Right lobe of liver (tissue), 4 donors: Measurements from ENCODE around the gene DAAM1.

Source experiments
- CTCF ChIP-seq, 4 donors: fragments of 200-600 bp in 3 of 4; fragments of 450-650 bp in 1 of 4; IDR thresholded peaks; one replicate each; pipeline versions ENCODE4 v1.5.1 to v1.8.0; 2016 to 2022; ENCODE audit warnings: antibody characterized with exemption in 4 of 4, mild to moderate bottlenecking in 2 of 4
- POLR2A ChIP-seq: fragments of 450-650 bp; IDR thresholded peaks from one replicate; pipeline ENCODE4 v1.6.1; 2017; ENCODE audit warnings: antibody characterized with exemption, mild to moderate bottlenecking
- donor health status: DM: no; HTN: no; CAD: no.
- donor health status: DM: no; HTN: no; CAD: no.
- donor health status: DM: no; HTN: yes; CAD: no.

GRCh38 chr14:59261334-59261733, 72.9 kb downstream of the DAAM1 start:
- TF ChIP-seq CTCF (IDR thresholded peaks at IDR 0.05) (no peak), POLR2A (no peak)
